ENCODE results near the gene ARHGAP18.

- TF ChIP-seq EZH2 (IDR thresholded peaks at IDR 0.05; ENCODE audit: borderline replicate concordance, low read length) (no peak), CTCF (conservative IDR thresholded peaks at IDR 0.05 in 1 of 2, IDR thresholded peaks at IDR 0.05 in 1 of 2; ENCODE audit: extremely low read depth in 1 of 2, insufficient read depth in 1 of 2, low read depth in 1 of 2, low read length in 2 of 2) (no peak)
These were observed 50.2 kb downstream of the ARHGAP18 start for GRCh38 chr6:129659590-129660345.
